ENCODE data around the gene AGFG2.
A peak's percentile ranks its signal among the peaks of the same experiment; 100 is the strongest.
"Not testable (repeated sequence)": the region's sequence is repeated elsewhere in the genome, so short reads cannot be mapped to it uniquely, and the experiment has no call there.

AGFG2 gene

GRCh38 chr7:100521076-100521475 lies 17.9 kb upstream of the AGFG2 start:
- no peak for DNase-seq (ENCODE audit: low spot score)

- peak; percentile 36 for DNase-seq (ENCODE audit: low spot score)
Observed at GRCh38 chr7:100521909-100522593, 17.0 kb upstream of the AGFG2 start.

GRCh38 chr7:100523192-100523591 lies 15.8 kb upstream of the AGFG2 start:
- not testable (repeated sequence) for DNase-seq (ENCODE audit: low spot score)

- DNase-seq (ENCODE audit: low spot score): not testable (repeated sequence)
Observed at GRCh38 chr7:100528108-100528866, 10.7 kb upstream of the AGFG2 start.

GRCh38 chr7:100532165-100533022 lies 6.6 kb upstream of the AGFG2 start:
- DNase-seq (ENCODE audit: low spot score): no peak

- DNase-seq (ENCODE audit: low spot score): not testable (repeated sequence)
Observed at GRCh38 chr7:100535982-100536381, 3.0 kb upstream of the AGFG2 start.

GRCh38 chr7:100536695-100537094 lies 2.3 kb upstream of the AGFG2 start:
- DNase-seq (ENCODE audit: low spot score): not testable (repeated sequence)

GRCh38 chr7:100538348-100538653 lies 702 bp upstream of the AGFG2 start:
- no peak for DNase-seq (ENCODE audit: low spot score)

- no peak for DNase-seq (ENCODE audit: low spot score)
Observed at GRCh38 chr7:100539436-100540006, 518 bp downstream of the AGFG2 start.

- DNase-seq (ENCODE audit: low spot score): no peak
Observed at GRCh38 chr7:100540073-100540723, 1.2 kb downstream of the AGFG2 start.

- DNase-seq (ENCODE audit: low spot score): not testable (repeated sequence)
Observed at GRCh38 chr7:100541309-100541708, 2.3 kb downstream of the AGFG2 start.

- DNase-seq (ENCODE audit: low spot score): no peak
Observed at GRCh38 chr7:100543586-100543985, 4.6 kb downstream of the AGFG2 start.

GRCh38 chr7:100544386-100544785 lies 5.4 kb downstream of the AGFG2 start:
- DNase-seq (ENCODE audit: low spot score): no peak

- no peak for DNase-seq (ENCODE audit: low spot score)
Observed at GRCh38 chr7:100544967-100545359, 6.0 kb downstream of the AGFG2 start.

- no peak for DNase-seq (ENCODE audit: low spot score)
Observed at GRCh38 chr7:100545360-100546128, 6.5 kb downstream of the AGFG2 start.

GRCh38 chr7:100546129-100546925 lies 7.3 kb downstream of the AGFG2 start:
- no peak for DNase-seq (ENCODE audit: low spot score)

- no peak for DNase-seq (ENCODE audit: low spot score)
Observed at GRCh38 chr7:100546926-100547800, 8.2 kb downstream of the AGFG2 start.

- no peak for DNase-seq (ENCODE audit: low spot score)
Observed at GRCh38 chr7:100547872-100548271, 8.9 kb downstream of the AGFG2 start.

GRCh38 chr7:100548446-100548845 lies 9.4 kb downstream of the AGFG2 start:
- DNase-seq (ENCODE audit: low spot score): not testable (repeated sequence)

Data from germinal center (tissue), 1 donor.